OCI-LY3 (cell line): ENCODE data around the gene SMARCE1.

Source experiments
- CTCF ChIP-seq: fragments of 200-600, 300-600 bp; sonication (generic); IDR thresholded peaks from 2 replicates; pipeline ENCODE4 v1.5.1; 2014; ENCODE audit warnings: antibody characterized with exemption, low read length, low read depth
- EZH2phosphoT487 ChIP-seq: fragments of 200-600 bp; shearing (Covaris generic); IDR thresholded peaks from 2 replicates; pipeline ENCODE4 v1.6.1; 2018; ENCODE audit warnings: antibody characterized with exemption, mixed run types, low read depth

- TF ChIP-seq CTCF (no peak), EZH2phosphoT487 (no peak)
These were observed 31.0 kb downstream of the SMARCE1 start for GRCh38 chr17:40616592-40616991.
